HG03558 (cell line): Measurements from ENCODE around the gene SYT2.

ENCODE experiments used
- ATAC-seq: cut with Tn5 transposase; IDR thresholded peaks from one replicate; pipeline ENCODE4 v1.9.1; 2021; ENCODE audit warnings: moderate number of reproducible peaks; ENCODE audit not compliant: unreplicated experiment; ENCODE audit errors: extremely low read depth

Gene SYT2

DNA sequence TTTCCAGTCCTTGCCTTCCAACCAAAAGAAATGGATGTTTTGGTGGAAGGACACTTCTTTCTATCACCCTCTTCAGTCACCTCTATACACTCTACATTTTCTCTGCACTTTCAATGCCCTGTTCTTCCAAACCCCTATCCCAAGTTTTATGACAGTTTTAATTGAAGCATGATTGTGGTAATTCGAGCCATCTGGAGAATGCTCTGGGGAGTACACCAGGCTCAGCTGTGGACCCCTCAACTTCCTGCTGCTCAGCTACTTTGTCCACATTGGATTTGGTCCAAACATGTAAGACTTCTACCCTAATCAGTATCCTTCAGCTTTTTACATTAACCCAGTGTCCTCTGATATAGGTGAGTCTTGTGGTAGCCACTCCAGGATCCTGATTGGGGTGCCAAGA lies 129.6 kb downstream of the SYT2 start:
- ATAC-seq = no peak

DNA sequence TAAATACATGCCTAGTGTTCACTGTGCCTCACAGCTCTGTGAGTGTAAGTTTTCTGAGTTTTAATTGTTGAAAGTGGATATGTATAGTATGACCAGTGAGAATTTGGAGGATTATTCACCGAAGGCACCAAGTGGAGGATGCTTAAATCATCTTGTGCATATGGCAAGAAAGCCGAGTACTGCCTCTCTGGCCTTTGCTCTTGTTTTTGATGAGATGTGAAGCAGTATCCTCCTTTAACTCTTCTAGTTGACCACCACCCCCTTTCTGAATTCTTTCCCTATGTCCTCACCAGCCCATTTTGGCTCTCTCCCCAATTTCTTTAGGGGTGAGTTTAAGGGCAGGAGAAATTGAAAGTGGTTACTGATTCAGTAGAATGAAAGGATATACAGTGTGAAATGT lies 130.4 kb downstream of the SYT2 start:
- no peak for ATAC-seq

DNA sequence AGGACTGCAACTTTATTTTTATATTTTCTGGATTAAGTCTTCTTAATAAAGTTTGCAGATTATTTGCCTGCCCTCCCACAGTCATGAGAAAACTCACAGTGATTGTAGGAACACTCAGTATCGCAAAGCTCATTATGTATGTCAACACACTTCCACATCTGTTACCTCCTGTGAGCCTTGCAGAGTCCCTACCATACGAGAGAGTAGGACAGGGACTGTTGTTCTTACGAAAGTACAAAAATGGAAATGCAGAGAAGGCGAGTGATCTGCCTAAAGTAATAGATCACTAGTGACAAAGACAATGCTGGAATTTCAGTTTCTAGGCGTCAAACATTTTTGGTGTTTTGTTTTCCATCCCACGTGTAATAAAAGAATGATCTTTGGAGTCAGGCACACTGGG lies 131.7 kb downstream of the SYT2 start:
- no peak for ATAC-seq

DNA sequence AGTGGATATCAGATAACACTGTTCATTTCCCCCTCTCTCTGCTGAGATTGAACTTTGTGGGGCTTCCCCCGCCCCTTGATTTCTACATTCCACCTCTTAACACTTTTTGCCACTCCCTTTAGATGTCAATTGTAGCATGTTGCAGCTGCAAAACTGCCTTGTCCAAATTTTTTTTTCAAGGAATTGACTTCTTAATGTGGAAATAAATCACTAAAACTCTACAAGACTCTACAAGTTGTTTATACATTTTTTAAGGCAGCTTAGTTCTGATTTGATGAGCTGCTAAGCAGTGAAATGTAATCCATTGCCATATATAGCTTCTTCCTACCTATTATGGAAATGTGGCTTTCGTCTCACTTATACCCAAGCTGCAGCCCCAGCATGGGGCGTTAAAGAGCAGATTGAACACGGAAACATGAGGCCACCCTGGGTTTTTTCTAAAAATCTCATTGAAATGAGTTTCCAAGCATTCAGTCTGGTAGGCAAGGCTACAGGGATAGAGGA lies 132.2 kb downstream of the SYT2 start:
- no peak for ATAC-seq

DNA sequence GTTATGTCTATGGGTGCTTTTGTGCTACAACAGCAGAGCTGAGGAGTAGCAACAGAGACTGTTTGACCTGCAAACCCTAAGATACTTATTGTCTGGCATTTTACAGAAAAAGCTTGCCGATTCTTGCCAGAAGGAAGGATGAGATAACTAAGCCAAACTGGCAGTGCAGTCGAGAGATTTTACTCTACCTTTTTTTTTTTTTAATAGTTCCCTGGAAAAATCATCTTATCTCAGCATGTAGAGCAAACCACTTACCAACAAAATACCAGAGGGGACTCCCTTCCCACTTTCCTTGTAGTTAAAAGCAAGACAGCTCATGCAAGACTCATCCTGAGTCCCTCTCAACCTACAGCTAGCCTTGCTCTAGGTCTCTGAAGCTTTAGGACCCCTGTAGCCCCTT lies 132.9 kb downstream of the SYT2 start:
- no peak for ATAC-seq

DNA sequence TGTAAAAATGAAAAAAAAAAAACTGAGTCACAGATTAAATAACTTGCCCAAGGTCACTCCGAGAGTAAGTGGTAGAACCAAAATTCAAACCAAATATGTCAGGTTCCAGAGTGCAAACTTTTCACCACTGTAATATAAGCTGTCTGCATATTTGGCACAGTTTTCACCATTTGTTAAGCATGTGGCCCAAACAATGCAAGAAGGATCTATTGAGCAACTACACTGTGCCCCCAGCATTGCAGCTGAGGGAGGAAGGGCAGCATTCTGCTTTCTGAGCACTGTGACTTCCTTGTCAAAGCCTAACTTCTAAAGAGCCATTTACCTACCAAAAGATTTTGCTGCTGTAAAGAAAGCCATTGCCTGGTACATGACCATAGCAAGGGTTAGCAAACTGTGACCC lies 133.4 kb downstream of the SYT2 start:
- ATAC-seq = no peak

DNA sequence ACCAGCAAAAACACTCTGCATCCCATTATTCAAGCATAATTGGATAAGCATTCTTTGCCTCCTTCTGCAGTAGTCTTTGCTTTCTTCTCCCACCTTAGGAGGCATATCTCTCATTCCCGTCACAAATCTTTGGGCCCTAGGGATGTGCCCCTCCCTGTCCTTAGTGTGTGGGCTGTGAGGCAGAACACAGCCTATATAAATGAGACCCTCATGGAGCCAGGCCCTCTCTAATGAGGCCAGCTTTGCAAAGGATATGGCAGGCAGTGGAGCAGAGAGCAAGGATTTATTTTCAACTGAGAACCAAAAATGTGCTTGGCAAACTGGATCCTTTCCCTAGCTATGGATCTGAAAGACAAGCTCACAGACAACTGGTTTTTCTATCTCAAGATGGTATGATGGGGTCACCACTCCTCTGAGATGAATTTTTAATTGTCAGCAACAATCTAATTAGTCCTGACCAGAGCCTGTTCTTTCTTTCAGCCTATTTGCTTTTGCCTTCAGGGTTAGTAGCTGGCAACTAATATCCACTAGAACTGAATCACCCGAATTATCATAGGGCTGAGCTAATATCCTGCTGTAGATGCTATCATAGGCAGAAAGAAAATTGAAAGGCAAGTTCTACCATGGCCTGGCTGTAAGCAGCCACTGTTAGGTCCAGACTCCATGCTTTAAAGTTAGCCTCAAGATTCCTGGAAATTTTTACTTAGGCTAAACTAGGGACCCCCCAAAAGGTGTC lies 134.2 kb downstream of the SYT2 start:
- no peak for ATAC-seq

DNA sequence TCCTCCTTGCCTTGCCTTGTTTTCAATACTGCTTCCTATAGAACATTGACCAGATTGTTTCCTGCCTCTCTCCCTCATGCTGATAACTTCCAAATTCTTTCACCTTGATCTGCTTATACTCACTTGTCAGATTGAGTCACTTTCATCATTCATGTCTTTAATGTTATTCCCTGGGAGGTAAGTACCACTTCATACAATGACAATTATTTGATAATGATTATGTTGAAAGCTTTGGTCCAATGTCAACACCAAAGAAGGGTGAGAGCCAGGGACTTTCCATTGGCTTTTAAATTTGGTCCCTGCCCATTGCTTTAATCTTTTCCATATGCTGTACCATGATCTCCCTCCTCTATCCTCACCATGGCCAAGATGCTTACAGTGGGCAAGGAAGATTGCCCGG lies 137.4 kb downstream of the SYT2 start:
- no peak for ATAC-seq

DNA sequence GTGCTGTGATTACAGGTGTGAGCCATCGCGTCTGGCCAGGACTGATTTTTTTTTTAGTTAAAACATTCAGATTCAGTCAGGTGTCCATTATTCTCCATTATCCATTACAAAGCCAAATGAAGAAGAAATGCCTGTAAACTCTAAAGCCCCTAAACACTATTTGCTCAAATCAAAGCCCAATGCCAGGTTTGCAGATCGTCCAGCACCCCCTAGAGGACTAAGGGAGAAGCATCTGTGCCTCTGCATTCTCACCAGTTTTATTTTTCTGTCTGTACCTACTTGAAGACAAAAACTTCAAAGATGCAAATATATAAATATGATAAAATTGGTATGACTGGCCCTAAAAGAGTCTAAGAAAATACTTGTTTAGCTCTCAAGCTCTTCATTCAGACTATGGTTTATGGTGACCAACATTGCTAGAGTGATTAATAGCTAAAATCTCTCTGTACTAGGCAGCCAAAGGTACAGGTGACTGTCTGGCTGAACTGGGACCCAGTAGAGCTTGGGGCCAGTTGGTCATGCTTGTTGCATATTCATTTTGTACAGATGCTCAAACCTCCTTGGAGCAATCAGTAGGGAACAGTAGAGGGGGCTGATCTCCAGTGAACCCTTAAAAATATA lies 138.4 kb downstream of the SYT2 start:
- ATAC-seq = no peak

DNA sequence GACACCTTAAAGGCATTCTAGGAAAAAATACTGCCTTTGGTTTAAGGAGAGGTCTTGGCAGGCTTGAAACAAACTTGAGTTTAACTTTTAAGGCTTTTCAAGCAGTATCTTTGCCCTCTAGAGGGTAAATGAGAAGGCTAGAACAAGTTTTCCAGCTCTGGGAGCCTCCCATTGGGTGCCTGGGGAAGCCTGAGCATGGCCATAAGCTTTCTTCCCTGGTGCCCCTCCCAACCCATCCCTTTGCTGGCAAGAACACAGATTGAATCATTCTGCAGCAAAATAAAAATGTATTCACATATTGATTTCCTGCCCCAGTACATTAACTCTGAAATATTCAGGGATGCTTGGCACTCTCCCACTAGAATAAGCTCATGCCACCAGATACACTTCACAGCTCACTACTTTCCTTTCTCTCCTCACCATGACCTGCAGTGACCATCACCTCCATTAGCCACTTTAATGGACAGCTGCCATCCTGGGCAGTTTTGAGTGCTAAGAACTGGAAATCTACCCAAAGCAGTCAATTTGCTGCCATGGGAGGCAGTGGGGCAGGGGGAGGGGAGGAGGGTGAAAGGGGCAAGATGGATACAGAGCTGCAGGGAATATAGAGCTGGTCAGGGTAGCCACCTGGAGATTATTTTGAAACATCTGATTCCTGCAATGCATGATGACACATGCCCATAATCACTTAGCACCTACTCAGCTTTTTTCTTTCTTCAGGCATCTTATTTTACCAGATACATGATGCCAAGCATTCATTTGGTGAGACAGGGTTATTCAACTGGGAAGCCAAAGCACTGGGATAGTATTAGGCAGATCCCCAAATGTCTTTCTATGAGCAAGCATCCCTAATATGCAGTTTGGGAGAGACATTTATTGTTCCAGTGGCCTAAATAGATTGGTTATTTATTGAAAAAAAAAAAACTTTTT lies 140.6 kb downstream of the SYT2 start:
- ATAC-seq = no peak

DNA sequence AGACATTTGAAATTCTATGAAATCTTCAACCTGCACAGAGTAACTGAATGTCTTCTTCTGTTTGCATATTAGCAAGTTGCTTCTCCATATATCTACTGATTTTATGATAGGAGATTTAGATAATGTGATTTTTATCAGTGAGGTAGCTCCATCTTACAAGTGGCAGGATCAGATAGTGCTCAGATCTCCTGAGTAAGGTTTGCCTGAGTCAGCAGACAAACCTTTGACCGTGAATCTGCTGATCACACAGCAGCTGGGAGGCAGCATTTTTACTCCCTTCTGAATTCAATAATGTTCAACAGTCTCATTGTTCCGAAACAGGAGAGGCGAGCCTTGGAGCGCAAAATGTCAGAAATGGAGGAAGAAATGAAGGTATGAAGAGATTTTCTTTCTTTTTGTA lies 141.4 kb downstream of the SYT2 start:
- ATAC-seq = no peak

DNA sequence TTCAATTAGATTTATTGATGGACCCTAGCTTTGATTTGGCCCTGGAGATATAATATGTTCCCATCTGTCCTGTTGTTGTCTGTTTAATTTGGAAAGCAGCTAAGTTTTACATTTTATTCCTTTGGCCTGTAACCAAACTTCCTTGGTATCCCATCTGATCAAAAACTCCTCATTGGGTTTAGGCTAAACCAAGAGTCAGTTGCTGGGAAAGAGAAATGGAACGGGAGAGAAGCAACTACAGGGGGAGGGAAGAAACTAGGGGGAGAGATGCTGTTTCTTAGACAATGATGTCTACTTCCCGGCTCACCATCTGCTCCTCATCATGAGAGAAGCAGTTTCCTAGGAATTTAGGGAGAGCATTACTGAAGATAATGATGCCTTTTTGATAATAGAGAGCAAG lies 141.8 kb downstream of the SYT2 start:
- ATAC-seq = no peak

DNA sequence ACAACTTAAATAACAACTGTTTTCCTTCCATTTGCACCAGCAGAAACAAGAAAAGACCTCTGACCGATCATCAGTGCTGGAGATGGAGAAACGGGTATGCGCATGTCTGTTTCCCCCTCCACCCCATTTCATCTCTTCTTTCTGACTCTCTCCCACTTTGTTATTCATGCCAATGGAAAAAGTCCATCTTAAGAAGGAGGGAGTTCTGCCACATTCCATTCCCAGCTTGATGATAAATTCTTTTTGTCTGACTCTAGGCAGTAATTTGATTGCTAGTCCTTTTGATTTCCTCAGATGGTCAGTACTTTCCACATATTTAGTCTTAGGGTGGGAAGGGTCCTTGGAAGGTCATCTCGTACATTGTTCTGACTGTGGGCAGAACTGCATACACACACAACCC lies 142.5 kb downstream of the SYT2 start:
- no peak for ATAC-seq

DNA sequence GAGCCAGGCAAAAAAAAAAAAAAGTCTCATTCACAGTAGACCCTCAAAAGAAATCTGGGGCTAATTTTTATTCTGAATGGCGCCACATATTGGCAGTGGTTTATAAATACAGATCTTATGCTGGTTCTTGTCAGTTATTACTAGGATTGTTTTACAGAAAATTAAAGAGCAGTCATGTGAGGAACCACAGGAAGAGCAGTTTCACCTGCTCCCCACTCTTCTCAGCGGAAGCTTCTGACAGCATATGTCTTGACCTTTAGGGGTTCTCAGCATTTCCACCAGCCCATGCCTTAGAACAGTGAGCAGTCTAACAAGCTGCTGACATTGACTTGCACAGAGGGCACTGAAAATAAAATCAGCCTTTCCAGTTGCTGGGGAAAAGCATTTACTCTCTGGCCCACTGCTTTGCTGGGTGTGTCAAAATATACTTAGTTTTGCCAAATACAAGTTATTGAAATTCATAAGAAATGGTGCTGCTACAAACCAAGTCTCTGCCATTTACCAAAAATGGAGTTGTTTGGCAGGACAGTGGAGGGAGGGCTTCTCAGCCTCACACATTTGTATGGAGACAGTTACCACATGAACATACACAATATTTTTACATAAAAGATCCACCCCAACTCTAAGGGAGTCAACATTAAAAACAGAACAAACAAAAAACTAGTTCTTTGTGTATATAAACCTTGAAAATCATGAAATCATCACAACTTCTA lies 144.2 kb downstream of the SYT2 start:
- no peak for ATAC-seq

DNA sequence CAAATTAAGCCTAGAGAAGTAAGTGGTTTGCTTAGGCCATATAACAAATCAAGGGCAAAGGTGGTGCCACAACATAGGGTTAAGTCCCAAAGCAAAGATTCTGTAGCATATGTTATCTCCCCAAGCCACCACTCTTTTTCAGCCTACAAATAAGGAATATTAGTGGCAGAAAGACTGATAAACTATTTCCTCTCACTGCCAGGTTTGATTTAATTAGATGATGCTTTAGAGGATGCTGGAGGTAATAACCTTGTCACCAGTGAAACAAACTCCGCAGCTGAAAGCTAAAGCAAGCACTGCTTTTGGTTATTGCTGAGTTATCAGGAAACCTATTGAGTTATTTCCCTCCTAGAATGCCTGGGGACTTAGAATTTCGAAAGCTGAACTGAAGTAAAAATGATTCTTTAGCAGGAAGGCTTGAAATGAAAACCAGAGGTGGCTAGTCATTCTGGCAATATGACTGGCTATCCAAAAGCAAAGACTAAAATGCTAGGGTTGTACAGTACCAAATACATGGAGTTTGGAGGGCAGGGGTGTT lies 145.2 kb downstream of the SYT2 start:
- no peak for ATAC-seq

DNA sequence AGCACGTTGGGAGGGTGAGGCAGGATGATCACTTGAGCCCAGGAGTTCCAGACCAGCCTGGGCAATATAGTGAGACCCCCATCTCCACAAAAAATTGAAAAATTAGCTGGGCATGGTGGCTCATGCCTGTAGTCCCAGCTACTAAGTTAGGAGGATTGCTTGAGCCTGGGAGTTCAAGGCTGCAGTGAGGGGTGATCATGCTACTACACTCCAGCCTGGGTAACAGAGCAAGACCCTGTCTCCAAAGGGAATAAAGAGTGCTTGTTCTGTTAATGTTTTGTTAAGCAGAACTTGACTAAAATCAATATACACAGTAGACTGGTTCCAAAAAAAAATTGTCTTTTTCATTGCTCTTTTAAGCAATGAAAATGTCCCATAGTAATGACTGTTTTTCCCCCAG lies 146.4 kb downstream of the SYT2 start:
- ATAC-seq = no peak

DNA sequence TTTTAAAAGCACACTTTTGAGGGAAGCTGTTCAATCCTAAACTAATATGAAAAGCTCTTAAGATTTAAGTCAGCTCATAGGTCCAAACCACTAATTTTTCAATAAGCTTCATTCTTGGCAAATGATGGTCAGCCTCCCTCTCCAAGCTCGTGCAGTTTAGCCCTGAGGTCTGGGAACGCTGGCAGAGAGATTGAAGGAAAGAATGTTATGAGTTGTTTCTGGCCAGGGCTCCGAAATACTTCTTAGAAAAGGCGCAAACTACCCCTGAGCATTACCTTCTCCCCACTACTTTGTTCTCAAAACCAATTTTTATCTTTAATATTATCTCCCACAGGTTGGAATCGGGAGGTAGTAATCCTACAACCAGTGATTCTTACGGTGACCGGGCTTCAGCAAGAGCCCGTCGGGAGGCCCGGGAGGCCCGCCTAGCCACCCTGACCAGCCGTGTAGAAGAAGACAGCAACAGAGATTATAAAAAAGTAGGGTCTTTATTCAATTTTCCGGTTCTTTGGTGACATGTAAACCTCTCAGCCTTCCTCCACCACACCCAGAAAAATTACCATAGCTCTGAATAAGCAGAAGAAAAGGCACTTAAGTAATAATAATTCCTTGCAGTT lies 147.7 kb downstream of the SYT2 start:
- no peak for ATAC-seq

DNA sequence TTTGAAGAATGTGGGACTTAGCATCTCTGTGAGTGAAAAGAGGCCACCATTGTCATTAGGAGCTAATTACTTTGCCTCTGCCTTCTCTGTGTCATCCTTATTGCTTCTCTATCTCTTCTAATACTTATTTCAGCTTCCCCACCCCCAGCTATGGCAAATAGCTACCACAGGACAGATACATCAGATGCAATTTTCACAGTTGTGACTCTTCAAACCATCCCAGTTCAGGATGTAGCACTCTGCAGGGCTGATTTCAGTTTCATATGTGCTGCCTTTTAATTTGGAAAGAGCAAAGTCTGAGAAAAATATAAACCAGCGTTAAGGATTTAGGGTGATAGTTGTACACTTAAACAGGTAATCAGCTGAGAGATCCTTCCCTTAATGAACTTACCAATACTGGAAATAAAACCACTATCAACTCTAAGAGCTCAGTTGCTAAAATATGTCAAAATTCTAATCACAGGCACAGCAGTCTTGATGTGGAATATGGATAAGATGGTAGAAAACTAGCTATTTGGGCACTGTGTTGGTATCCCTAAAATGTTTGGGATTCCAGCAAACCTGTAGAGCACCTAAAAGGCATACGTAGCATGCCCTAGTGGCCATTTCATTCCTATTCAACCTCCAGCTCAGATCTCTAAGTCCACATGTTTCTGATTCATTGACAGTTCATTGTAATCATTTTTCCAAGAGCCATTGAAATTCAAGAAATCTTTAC lies 148.4 kb downstream of the SYT2 start:
- ATAC-seq = no peak

DNA sequence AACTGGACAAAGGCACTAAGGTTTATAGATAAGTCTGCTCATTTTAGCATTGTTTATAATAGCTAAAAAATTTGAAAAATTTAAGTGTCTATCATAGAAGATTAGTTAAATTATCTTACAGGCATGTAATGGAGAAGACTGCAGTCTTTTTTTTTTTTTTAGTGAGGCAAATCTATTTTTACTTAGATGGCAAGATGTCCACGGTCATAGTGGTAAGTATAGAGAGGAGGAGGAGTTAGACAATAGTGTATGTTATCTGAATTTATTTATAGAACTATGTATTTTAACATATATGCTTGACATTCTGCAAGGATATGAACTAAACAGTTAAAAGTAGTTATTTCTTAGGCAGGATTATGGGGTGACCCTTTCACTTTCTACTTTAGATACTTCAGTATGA lies 149.0 kb downstream of the SYT2 start:
- ATAC-seq = no peak
